ENCODE measurements around the gene ZNF266.

GRCh38 chr19:9381361-9381785 is 54.0 kb downstream of the ZNF266 start:
- TF ChIP-seq CTCF (IDR thresholded peaks at IDR 0.05; ENCODE audit: low read depth, low read length) (no peak), EZH2phosphoT487 (IDR thresholded peaks at IDR 0.05; ENCODE audit: low read depth) (no peak)
